Skin epidermis (tissue), 12 donors: Measurements from ENCODE around the gene RAB37.

Source experiments
- H3K27ac ChIP-seq, 21 experiments: fragments of 200-600 bp; sonication (generic) in 11 of 21; one replicate each; pipeline ENCODE4 v1.5.0; 2020; ENCODE audit warnings: mild to moderate bottlenecking in 3 of 21, inconsistent platforms in 2 of 21, moderate library complexity in 2 of 21
- H3K4me3 ChIP-seq, 7 experiments: fragments of 200-600 bp; sonication (generic) in 2 of 7; one replicate each; pipeline ENCODE4 v1.5.0; 2020; ENCODE audit warnings: inconsistent platforms in 2 of 7, mild to moderate bottlenecking in 2 of 7, moderate library complexity in 1 of 7

Gene RAB37

GRCh38 chr17:74790161-74791058 lies 53.4 kb downstream of the RAB37 start:
- H3K27ac ChIP-seq: peak overlapping the region in 2 of 21 experiments; percentile 24 to 35

GRCh38 chr17:74792586-74793105 lies 55.6 kb downstream of the RAB37 start:
- Histone ChIP-seq H3K27ac (no peak overlapping the region), H3K4me3 (no peak overlapping the region)

More at GRCh38 chr17:74790161-74791058, 53.4 kb downstream of the RAB37 start:
- no peak overlapping the region for H3K4me3 ChIP-seq

- Histone ChIP-seq H3K27ac (no peak overlapping the region), H3K4me3 (no peak overlapping the region)
These were observed 58.4 kb downstream of the RAB37 start for GRCh38 chr17:74795327-74796020.

GRCh38 chr17:74796211-74796610 lies 59.2 kb downstream of the RAB37 start:
- H3K27ac ChIP-seq: no peak overlapping the region
- no peak overlapping the region for H3K4me3 ChIP-seq

- Histone ChIP-seq H3K27ac (no peak overlapping the region), H3K4me3 (no peak overlapping the region)
These were observed 59.8 kb downstream of the RAB37 start for GRCh38 chr17:74796866-74797265.
